Measurements from ENCODE around the gene CEND1. TPM values are rescaled to one million over a fixed set of nuclear protein-coding genes. Genes with fewer than 3 reads are reported as not detected.
A peak's percentile ranks its signal among the peaks of the same experiment; 100 is the strongest.

CEND1 gene
- total and polyA plus RNA-seq, 2 of the 13 experiments (the other 11 are each of a cell fraction or from before 2014, with no cell fraction given), result not detected

- TF ChIP-seq ZNF276 (CRISPR knock-in tag; IDR thresholded peaks at IDR 0.05; ENCODE audit: low read depth), result no peak
- 0 out of 2 replicates have a peak, but pooled peaks have one; percentile 15 for TF ChIP-seq DNMT1 (CRISPR knock-in tag; IDR thresholded peaks at IDR 0.05)
- TF ChIP-seq ZHX1 (CRISPR knock-in tag; IDR thresholded peaks at IDR 0.05; ENCODE audit: low read depth), result no peak
- 0 out of 2 replicates have a peak, but pooled peaks have one; percentile 11 for TF ChIP-seq ELF1 (CRISPR knock-in tag; IDR thresholded peaks at IDR 0.05)
- TF ChIP-seq THRA (CRISPR knock-in tag; IDR thresholded peaks at IDR 0.05; ENCODE audit: borderline replicate concordance), result no peak
- no peak for TF ChIP-seq ZNF282 (IDR thresholded peaks at IDR 0.05; ENCODE audit: partially characterized antibody)
- TF ChIP-seq NAIF1 (CRISPR knock-in tag; IDR thresholded peaks at IDR 0.05; ENCODE audit: borderline replicate concordance), result no peak
- TF ChIP-seq TERF1 (CRISPR knock-in tag; IDR thresholded peaks at IDR 0.05), result no peak
- TF ChIP-seq FOXP4 (CRISPR knock-in tag; IDR thresholded peaks at IDR 0.05), result no peak
- TF ChIP-seq PTBP1 (IDR thresholded peaks at IDR 0.05; ENCODE audit: low read depth, low read length, poor library complexity, severe bottlenecking), result peak; percentile 32
- TF ChIP-seq CCDC6 (CRISPR knock-in tag; IDR thresholded peaks at IDR 0.05), result no peak
- no peak for TF ChIP-seq FOXO1 (CRISPR knock-in tag; IDR thresholded peaks at IDR 0.05)
- no peak for TF ChIP-seq ZNF101 (CRISPR knock-in tag; IDR thresholded peaks at IDR 0.05; ENCODE audit: borderline replicate concordance, low read depth)
- TF ChIP-seq KDM6A (CRISPR knock-in tag; IDR thresholded peaks at IDR 0.05; ENCODE audit: low read depth), result no peak
- TF ChIP-seq RFX1 (IDR thresholded peaks at IDR 0.05), result no peak
- no peak for TF ChIP-seq SAP130 (CRISPR knock-in tag; IDR thresholded peaks at IDR 0.05; ENCODE audit: low read depth)
- TF ChIP-seq ZBTB49 (CRISPR knock-in tag; IDR thresholded peaks at IDR 0.05; ENCODE audit: borderline replicate concordance), result no peak
Observed at GRCh38 chr11:796565-797295, 6.8 kb upstream of the CEND1 start (continued).

Measured in HepG2 (cell line).